ENCODE results near the gene ALG12.

ALG12 gene

DNA sequence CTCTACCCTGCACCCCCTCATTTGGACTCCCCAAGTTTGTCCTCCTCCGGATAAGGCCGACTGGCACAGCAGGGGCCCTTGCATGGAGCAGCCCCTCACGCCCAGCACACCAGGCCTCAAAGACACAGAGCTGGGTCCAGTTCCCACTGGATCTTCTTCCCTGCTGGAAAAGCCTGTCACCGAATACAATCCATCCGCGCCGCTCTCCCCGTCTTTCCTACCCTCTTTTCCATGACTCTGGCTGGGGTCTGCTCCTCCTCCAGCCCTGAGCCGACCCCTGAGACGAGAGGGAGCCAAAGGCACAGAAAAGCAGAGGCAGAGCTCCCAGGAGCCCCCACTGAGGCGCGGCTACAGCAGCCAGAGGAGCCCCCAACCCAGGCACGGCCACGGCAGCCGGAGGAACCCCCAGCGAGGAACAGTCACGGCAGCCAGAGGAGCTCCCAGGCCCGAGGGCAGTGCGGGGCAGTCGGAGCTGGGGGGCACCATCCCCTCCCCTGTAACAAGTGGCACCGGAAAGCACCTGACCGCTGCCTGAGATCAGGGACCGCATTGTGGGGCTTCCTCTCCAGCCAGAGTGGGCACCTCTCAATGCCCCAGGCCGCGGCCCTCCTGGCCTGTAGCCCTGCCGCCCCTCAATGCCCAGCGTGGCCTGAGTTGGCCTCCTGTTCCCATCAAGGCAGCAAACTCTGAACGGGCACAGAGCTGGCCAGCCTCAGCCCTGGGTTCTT is 12.0 kb downstream of the ALG12 start:
- Histone ChIP-seq H3K4me2 (ENCODE audit: low read depth, low read length) (no peak overlapping the region), H3K4me1 (ENCODE audit: low read length) (no peaks in the 10 kb centered on the region), H2AFZ (ENCODE audit: low read length) (no peak overlapping the region), H3K79me2 (ENCODE audit: low read length) (no peaks in the 10 kb centered on the region), H3K4me3 (ENCODE audit: low read length) (no peak overlapping the region), H3K9ac (ENCODE audit: low read length) (no peak overlapping the region), H3K27me3 (replicated peaks; ENCODE audit: insufficient read depth, low read length) (no peaks in the 10 kb centered on the region), H3K9me3 (replicated peaks; ENCODE audit: insufficient read depth, low read length) (no peaks in the 10 kb centered on the region), H3K27ac (ENCODE audit: low read length) (no peak overlapping the region), H4K20me1 (ENCODE audit: insufficient read depth, low read length) (no peaks in the 10 kb centered on the region), H3F3A (ENCODE audit: insufficient read depth, low read length) (no peaks in the 10 kb centered on the region), H3K9me2 (replicated peaks; ENCODE audit: insufficient read depth, low read length) (no peaks in the 10 kb centered on the region), H3K36me3 (replicated peaks; ENCODE audit: insufficient read depth, low read length) (no peaks in the 10 kb centered on the region)
- TF ChIP-seq CTCF (IDR thresholded peaks at IDR 0.05; ENCODE audit: low read length) (no peak), EZH2phosphoT487 (IDR thresholded peaks at IDR 0.05; ENCODE audit: low read length) (no peak)
- no peak for DNase-seq

DNA sequence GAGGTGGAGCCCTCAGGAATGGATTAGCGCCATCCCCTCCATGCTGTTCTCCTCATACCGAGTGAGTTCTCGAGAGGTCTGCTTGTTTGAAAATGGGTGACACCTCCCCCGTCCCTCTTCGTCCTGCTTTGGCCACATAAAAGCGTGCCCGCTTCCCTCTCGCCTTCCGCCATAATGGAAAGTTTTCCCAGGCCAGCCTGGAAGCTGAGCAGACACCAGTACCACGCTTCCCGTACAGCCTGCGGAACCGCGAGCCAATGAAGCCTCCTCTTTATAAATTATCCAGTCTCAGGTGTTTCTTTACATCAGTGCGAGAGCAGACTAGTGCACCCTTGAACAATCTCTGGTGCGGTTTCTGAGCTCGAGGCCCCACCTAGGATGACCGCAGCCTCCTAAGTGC is 12.8 kb downstream of the ALG12 start:
- Histone ChIP-seq H4K20me1 (ENCODE audit: insufficient read depth, low read length) (no peaks in the 10 kb centered on the region), H3K9ac (ENCODE audit: low read length) (no peak overlapping the region), H3K4me3 (ENCODE audit: low read length) (no peak overlapping the region), H3K36me3 (replicated peaks; ENCODE audit: insufficient read depth, low read length) (no peaks in the 10 kb centered on the region), H3K79me2 (ENCODE audit: low read length) (no peaks in the 10 kb centered on the region), H3K4me1 (ENCODE audit: low read length) (no peaks in the 10 kb centered on the region), H3K9me3 (replicated peaks; ENCODE audit: insufficient read depth, low read length) (no peaks in the 10 kb centered on the region), H3K27me3 (replicated peaks; ENCODE audit: insufficient read depth, low read length) (no peaks in the 10 kb centered on the region), H3K4me2 (ENCODE audit: low read depth, low read length) (no peak overlapping the region), H3K9me2 (replicated peaks; ENCODE audit: insufficient read depth, low read length) (no peaks in the 10 kb centered on the region), H3F3A (ENCODE audit: insufficient read depth, low read length) (no peaks in the 10 kb centered on the region), H2AFZ (ENCODE audit: low read length) (no peak overlapping the region), H3K27ac (ENCODE audit: low read length) (no peak overlapping the region)
- TF ChIP-seq EZH2 (optimal IDR thresholded peaks at IDR 0.05; ENCODE audit: low read depth, low read length) = no peak
- no peak for TF ChIP-seq CTCF (IDR thresholded peaks at IDR 0.05; ENCODE audit: low read length)
- no peak for TF ChIP-seq EZH2phosphoT487 (IDR thresholded peaks at IDR 0.05; ENCODE audit: low read length)
- no peak for DNase-seq

DNA sequence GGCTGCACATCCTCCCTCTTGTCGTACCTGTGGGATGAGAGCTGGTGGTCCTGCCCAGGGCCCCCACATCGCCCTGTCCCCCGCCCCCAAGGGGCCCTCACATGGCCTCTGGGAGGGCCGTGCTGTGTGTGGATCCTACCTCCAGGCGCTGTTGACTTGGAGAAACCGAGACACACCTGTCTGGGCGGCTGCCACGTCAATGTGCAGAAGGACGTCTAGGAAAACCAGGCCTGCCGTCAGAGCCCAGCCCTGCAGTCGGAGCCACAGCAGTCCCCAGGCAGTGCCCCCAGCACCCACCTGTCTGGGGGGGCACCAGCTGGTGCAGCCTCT is 14.2 kb downstream of the ALG12 start:
- H3K79me2 ChIP-seq (ENCODE audit: low read length) = no peaks in the 10 kb centered on the region
- no peaks in the 10 kb centered on the region for H3K27me3 ChIP-seq (replicated peaks; ENCODE audit: insufficient read depth, low read length)

GRCh38 chr22:49903322-49904039 is 14.8 kb downstream of the ALG12 start:
- Histone ChIP-seq H3K4me1 (ENCODE audit: low read length) (no peaks in the 10 kb centered on the region), H4K20me1 (ENCODE audit: insufficient read depth, low read length) (no peaks in the 10 kb centered on the region), H3K9me3 (replicated peaks; ENCODE audit: insufficient read depth, low read length) (no peaks in the 10 kb centered on the region), H3K9me2 (replicated peaks; ENCODE audit: insufficient read depth, low read length) (no peaks in the 10 kb centered on the region), H3K79me2 (ENCODE audit: low read length) (no peaks in the 10 kb centered on the region), H3K27ac (ENCODE audit: low read length) (no peak overlapping the region), H3K4me2 (ENCODE audit: low read depth, low read length) (no peak overlapping the region), H3F3A (ENCODE audit: insufficient read depth, low read length) (no peaks in the 10 kb centered on the region), H3K9ac (ENCODE audit: low read length) (no peak overlapping the region), H2AFZ (ENCODE audit: low read length) (no peak overlapping the region), H3K4me3 (ENCODE audit: low read length) (no peak overlapping the region), H3K27me3 (replicated peaks; ENCODE audit: insufficient read depth, low read length) (no peaks in the 10 kb centered on the region), H3K36me3 (replicated peaks; ENCODE audit: insufficient read depth, low read length) (no peaks in the 10 kb centered on the region)
- TF ChIP-seq EZH2phosphoT487 (IDR thresholded peaks at IDR 0.05; ENCODE audit: low read length) (no peak), CTCF (IDR thresholded peaks at IDR 0.05; ENCODE audit: low read length) (no peak), EZH2 (optimal IDR thresholded peaks at IDR 0.05; ENCODE audit: low read depth, low read length) (no peak)
- no peak for DNase-seq

More for the DNA sequence above, 14.2 kb downstream of the ALG12 start:
- no peak for TF ChIP-seq EZH2 (optimal IDR thresholded peaks at IDR 0.05; ENCODE audit: low read depth, low read length)
- H4K20me1 ChIP-seq (ENCODE audit: insufficient read depth, low read length) = no peaks in the 10 kb centered on the region
- no peaks in the 10 kb centered on the region for H3K36me3 ChIP-seq (replicated peaks; ENCODE audit: insufficient read depth, low read length)
- H3K4me1 ChIP-seq (ENCODE audit: low read length) = no peaks in the 10 kb centered on the region
- no peaks in the 10 kb centered on the region for H3K9me2 ChIP-seq (replicated peaks; ENCODE audit: insufficient read depth, low read length)
- no peak for DNase-seq
- no peak overlapping the region for H3K9ac ChIP-seq (ENCODE audit: low read length)
- no peak overlapping the region for H2AFZ ChIP-seq (ENCODE audit: low read length)
- H3K9me3 ChIP-seq (replicated peaks; ENCODE audit: insufficient read depth, low read length) = no peaks in the 10 kb centered on the region
- no peak overlapping the region for H3K27ac ChIP-seq (ENCODE audit: low read length)
- H3K4me2 ChIP-seq (ENCODE audit: low read depth, low read length) = no peak overlapping the region
- no peaks in the 10 kb centered on the region for H3F3A ChIP-seq (ENCODE audit: insufficient read depth, low read length)
- H3K4me3 ChIP-seq (ENCODE audit: low read length) = no peak overlapping the region
